ENCODE results near the gene ULK4.

Gene ULK4

DNA sequence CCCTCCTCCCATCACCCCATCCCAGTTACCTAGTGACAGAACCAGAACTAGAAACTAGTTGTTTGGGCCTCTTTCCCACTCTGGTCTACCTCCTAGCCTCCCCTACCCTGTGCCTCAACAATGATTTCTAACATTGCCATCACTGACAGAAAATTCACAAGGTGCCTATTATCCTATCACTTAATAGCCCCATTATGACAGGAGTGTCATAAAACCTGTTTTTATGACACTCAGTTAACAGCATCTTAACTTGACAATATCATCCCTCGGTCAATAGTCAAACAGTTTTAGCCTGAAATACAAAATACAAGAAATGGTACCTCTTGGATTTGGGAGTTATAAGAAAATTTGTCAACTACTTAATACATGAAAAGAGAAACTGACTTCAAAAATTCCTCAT lies 46.5 kb downstream of the ULK4 start:
- no peak for TF ChIP-seq CTCF (IDR thresholded peaks at IDR 0.05; ENCODE audit: extremely low read depth, missing control alignments)
- no peak for DNase-seq (ENCODE audit: low spot score)

DNA sequence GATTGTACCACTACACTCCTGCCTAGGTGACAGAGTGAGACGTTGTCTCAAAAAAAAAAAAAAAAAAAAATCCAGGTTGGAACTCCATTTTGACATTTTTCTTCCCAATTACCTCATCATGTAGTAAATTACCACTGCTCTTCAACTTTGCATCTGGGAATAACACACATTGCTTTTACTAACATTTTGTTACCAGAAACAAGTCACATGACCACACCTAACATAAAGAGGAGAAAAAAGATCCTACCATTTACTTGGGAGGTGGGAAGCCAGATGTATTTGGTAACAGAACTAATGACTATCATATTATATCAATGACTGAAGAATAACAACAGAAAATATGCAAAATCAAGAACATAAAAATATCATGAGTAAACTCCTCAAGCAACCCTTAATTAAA lies 49.6 kb downstream of the ULK4 start:
- TF ChIP-seq CTCF (IDR thresholded peaks at IDR 0.05; ENCODE audit: extremely low read depth, missing control alignments), result no peak
- no peak for DNase-seq (ENCODE audit: low spot score)

GRCh38 chr3:41907330-41908073 lies 54.4 kb downstream of the ULK4 start:
- TF ChIP-seq CTCF (IDR thresholded peaks at IDR 0.05; ENCODE audit: extremely low read depth, missing control alignments), result no peak
- no peak for DNase-seq (ENCODE audit: low spot score)

GRCh38 chr3:41900265-41900664 lies 61.6 kb downstream of the ULK4 start:
- DNase-seq (ENCODE audit: low spot score), result no peak
- no peak for TF ChIP-seq CTCF (IDR thresholded peaks at IDR 0.05; ENCODE audit: extremely low read depth, missing control alignments)

GRCh38 chr3:41898631-41899030 lies 63.3 kb downstream of the ULK4 start:
- no peak for DNase-seq (ENCODE audit: low spot score)
- TF ChIP-seq CTCF (IDR thresholded peaks at IDR 0.05; ENCODE audit: extremely low read depth, missing control alignments), result no peak

DNA sequence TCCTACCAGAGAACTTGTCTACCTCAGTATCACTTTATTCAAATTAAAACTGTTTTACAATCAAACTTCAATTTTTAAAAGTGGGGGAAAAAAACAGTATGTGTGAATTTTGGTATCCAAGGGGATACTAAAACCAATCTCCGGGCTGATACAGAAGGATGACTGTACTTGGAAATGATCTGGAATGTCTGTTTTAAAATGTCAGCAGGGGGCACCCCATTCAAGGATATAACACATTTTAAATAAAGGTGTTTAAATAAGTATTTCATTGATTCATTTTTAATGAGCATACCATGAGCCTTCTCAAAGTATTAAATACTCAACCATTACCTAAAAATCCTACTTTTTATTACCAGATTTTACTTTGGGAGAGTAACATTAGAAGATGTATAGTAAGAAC lies 67.9 kb downstream of the ULK4 start:
- DNase-seq (ENCODE audit: low spot score), result peak; percentile 13
- peak; percentile 7 for TF ChIP-seq CTCF (IDR thresholded peaks at IDR 0.05; ENCODE audit: extremely low read depth, missing control alignments)

- no peak for DNase-seq (ENCODE audit: low spot score)
- no peak for TF ChIP-seq CTCF (IDR thresholded peaks at IDR 0.05; ENCODE audit: extremely low read depth, missing control alignments)
These were observed 73.4 kb downstream of the ULK4 start for GRCh38 chr3:41888368-41889076.

All from GM20000 (cell line).